ENCODE results near the gene TTC38.

TTC38 gene

DNA sequence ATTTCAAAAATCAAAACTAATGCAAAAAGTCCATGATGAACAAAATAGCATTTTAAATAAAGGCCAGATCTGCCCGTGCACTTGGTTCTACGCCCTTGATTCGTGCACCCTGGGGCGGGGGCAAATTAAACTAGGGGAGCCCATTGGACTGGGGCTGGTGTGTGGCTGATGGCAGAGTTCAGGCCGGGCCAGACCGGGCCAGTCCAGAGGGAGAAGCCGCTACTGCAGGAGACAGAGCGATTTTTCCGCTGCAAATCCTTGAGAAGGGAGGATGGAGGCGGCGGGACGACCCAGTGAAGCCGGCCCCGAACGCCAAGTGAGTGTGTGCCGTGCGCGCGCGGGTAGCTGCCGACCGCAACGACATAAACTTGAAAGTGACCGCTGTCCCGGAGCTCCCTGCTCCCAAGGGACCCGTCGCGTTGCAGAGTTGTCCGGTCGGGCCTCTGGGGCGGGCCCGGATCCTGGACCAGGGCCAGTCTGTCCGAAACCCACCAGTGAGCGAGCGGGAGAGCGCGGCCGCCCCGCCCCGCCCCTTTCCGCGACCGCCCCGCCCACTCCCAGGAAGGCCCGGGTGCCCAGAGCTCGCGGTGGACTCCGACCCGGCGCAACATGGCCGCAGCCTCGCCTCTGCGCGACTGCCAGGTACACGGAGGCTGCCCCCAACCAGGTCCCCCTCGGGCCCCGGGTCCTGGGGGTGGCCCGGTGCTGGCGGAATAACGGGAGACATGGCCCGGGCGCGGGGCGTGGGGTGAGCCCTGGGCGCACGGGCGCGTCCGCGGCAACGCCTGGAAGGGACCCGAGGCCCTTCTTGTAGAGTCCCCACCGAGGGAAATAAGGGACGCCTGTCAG, at the start of gene TTC38:
Gene TTC38 (plus strand): TSS at position 578 of the 849 bp plus-strand sequence. CDS start 32 bp downstream, at position 610.
- in situ Hi-C loops (cut with MboI; ENCODE audit: low sequenced_read_pairs), result no loop called here

DNA sequence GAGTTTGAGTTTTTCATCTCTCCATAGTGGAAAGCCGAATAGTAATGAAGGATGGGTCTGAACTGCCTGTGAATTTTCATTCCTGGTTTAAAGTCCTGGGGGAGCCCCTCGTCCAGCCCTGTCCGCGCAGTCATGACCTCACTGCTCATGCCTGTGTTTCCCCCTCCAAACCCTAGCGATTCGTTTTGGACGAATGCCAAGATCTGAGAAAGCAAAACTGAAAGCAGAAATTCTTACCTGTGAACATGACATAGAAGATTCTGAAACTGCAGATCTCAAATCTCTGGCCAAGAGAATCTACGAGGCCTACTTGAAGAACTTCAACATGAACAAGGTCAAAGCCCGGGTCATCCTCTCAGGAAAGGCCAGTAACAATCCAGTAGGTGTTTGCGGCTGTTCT, 48.2 kb upstream of the TTC38 start:
- in situ Hi-C loops (cut with MboI; ENCODE audit: low sequenced_read_pairs), result no loop called here

DNA sequence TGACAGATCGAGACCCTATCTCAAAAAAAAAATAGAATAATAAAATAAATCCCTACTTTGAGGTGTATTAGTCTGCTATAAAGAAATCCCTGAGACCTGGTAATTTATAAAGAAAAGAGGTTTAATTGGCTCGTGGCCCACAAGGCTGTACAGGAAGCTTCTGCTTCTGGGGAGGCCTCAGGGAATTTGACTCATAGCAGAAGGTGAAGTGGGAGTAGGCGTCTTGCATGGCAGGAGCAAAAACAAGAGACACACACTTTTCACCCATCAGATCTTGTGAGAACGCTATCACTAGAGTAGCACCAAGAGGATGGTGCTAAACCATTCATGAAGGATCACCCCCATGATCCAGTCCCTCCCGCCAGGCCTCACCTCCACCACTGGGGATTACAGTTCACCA, 46.9 kb upstream of the TTC38 start:
- in situ Hi-C loops (cut with MboI; ENCODE audit: low sequenced_read_pairs), result no loop called here

DNA sequence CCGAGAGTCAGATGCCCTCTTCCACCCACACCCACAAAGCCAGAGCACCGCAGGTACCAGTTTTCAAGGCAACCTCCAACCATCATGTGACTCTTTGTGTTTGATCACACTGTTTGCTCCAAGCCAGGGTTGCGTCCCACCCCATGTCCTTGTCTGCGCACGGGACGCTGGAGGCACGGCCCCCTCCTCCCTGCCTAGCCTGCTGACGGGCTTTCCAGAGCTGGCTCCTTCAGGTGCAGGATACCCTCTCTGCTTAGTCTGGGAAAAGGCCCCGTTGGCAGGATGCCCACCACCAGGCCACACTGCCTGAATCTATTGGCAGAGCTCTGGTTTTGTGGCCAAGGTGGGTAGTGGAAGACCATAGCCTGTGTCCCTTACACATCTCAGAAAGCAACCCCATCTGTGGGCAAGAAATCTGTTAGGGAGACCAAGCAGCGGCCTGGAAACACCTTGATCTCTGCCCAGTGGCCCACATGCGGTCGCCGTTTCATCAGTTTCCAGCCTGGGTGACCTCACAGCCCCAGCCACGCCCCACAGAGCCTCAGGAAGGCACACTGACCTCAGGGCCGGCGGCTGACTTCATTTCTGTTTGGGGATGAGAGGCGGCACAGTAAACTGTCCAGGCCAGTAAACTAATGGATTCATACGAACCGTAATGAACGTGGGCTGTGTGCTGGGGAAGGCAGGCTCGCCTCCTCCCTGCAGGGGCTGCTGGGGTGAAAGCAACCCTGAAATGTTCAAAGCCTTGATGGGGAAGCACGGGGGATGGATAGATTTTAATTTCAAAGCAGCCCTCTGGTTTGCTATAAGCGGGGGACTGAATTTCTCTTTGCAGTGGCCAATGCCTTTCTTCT, 43.5 kb upstream of the TTC38 start:
- in situ Hi-C loops (cut with MboI; ENCODE audit: low sequenced_read_pairs), result no loop called here

DNA sequence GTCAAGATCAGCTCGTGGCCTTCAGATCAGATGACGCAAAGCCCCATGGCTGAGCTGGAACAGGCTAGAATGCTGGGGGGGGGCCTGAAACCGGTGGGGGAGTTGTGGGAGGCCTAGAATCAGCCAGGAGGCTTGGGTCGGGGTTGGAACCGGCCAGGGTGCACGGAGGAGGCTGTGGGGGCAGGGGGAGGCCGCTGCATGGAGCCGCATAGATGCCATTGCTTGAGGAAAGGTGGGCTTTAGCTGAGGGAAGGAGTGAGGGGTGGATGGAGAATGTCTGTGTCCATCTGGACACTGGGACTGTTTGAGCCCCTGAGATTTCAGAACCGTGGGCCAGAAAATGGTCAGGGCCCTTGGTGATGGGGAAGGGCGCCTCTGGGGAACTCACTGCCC, 42.9 kb upstream of the TTC38 start:
- in situ Hi-C loops (cut with MboI; ENCODE audit: low sequenced_read_pairs), result no loop called here

DNA sequence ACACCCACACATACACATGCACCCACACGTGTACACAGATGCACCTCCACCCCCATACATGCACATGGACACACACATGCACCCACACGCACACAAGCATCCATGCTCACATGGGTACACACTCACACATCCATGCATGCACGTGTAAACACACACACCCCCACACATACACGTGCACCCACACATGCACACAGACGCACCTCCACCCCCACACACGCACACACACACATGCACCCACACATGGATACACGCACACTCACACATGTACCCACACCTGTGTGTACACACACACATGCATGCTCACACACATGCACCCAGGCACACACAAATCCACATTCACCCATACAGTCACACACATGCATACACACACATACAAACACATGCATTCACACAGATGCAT, 42.2 kb upstream of the TTC38 start:
- in situ Hi-C loops (cut with MboI; ENCODE audit: low sequenced_read_pairs), result no loop called here

DNA sequence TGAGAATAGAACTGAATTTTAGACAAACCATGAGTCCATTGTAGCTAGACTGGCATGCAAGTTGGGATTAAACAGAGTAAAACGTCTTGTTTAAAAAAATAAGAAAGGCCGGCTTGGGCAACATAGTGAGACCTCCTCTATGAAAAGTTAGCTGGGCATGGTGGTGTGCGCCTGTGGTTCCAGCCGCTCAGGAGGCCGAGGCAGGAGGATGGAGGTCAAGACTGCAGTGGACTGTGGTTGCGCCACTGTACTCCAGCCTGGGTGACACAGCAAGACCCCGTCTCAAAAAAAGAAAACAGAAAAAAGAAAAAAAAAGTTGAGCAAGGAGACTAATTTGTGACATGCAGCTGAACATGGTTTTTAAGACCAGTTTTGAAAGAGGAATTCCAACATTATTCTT, 41.2 kb upstream of the TTC38 start:
- in situ Hi-C loops (cut with MboI; ENCODE audit: low sequenced_read_pairs), result no loop called here

DNA sequence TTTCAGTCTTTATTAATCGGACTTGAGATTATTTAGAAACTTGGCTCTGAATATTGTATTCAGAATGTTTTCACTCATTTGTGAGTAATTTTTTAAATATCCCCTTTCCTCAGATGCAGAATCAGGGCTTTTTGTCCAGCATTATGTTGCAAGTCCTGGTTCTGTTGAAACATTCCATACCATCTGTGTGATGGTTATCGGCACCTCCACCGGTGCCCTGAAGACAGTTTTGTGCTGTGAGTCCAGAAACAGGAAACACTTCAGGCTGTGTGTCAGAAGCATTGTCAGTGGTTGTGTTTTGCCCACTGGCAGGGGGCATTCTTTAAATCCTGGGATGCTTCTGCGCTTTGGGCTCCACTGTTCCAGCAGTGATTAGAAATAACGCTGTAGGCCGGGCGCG, 38.1 kb upstream of the TTC38 start:
- in situ Hi-C loops (cut with MboI; ENCODE audit: low sequenced_read_pairs), result no loop called here

DNA sequence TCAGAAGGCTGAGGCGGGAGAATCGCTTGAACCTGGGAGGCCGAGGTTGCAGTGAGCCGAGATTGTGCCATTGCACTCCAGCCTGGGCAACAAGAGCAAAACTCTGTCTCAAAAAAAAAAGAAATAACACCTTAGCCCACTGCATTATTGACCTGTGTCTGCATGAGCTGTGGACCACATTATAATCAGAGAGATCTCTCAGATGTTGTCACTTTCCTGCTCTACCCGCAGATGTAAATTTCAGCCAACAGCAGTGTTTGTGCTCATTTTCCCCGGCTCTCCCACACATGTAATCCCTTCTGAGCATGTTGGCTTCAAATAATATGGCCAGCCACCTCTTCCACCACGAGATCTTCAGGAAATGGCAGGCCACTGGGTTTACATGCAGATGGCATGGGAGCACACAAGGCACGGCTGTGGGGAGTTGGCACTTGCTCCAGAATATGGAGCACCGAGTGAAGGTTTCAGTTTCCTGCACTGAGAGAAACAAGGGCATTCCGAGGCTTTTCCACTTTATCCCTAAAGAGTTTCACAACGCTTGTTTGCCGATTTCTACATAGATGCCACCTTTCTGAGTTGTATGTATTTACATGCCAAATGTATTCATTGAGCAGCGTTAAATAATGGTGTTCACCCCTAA, 37.4 kb upstream of the TTC38 start:
- in situ Hi-C loops (cut with MboI; ENCODE audit: low sequenced_read_pairs), result no loop called here

DNA sequence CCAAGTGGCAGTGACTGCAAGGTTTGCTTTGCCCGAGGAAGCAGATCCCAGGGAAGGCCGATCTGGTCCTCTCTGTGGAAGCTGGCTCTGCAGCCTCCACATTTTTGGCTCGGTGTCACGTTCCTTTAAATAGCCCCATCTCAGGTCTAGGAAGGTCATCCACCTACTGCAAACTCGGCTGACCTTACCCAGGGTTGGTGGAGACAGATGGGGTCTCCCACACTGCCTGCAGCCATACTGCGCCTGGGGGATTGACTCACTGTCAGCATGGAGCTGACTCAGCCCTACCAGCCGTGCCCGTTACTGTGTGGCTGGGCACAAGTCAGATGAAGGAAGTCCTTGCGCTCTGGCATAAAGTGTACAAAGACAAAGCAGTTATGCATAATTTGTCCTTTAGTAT, 34.6 kb upstream of the TTC38 start:
- in situ Hi-C loops (cut with MboI; ENCODE audit: low sequenced_read_pairs), result no loop called here

DNA sequence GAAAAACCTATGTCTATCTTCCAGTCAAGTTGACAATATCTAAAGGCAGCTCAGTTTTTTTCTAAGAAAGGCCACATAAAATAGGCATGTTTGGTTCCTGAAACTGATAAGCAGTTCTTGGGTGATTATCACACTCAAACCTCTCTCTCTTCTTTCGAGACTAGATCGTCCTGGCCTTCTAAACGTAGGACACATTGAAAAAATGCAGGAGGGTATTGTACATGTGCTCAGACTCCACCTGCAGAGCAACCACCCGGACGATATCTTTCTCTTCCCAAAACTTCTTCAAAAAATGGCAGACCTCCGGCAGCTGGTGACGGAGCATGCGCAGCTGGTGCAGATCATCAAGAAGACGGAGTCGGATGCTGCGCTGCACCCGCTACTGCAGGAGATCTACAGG, 32.8 kb upstream of the TTC38 start:
- in situ Hi-C loops (cut with MboI; ENCODE audit: low sequenced_read_pairs), result no loop called here

DNA sequence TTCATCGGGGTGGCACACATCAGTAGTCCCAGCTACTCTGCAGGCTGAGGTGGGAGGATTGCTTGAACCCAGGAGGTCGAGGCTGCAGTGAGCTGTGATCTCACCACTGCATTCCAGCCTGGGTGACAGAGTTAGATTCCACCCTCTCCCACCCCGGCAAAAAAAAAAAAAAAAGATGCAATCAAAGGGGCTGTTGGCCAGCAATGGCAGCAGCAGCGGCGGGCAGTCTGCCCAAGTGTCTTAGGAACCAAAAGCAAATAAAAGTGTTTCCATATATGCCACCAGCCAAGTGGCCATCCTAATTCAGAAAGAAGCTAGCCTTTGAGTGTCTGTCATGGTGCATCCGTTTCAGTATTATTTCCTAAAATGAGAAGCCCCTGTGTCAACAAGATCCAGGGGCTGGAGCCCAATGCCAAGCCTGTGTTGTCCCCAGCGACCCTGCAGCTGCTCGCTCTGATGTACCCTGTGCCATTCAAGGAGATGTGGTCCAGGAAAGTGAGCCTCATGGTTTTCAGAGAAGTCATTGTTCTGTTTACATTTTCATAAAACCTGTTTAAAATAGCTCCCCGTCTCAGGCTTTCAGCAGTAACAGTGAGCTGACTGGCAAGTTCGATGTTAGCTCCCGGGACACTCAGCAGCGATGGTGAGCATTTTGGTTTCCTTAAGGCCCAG, 30.2 kb upstream of the TTC38 start:
- in situ Hi-C loops (cut with MboI; ENCODE audit: low sequenced_read_pairs), result no loop called here

DNA sequence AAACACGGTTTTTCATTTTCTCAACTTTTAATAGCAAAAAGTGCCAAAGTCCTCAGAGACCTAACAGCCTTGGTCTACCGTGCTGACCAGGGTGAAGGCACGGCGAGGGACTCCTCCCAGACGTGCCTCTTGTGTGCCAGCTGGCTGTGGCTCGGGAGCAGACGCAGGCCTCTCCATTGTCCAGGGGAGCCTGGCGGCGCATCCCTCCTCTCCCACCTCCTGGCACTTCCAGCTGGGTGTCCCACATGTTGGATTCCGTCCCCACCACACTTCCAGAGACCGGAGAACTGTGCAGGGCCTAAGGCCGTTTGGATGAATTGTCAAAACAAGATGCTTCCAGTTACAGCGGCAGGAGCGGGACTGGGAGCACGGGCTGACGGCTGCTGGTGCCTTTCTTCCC, 29.3 kb upstream of the TTC38 start:
- in situ Hi-C loops (cut with MboI; ENCODE audit: low sequenced_read_pairs), result no loop called here

DNA sequence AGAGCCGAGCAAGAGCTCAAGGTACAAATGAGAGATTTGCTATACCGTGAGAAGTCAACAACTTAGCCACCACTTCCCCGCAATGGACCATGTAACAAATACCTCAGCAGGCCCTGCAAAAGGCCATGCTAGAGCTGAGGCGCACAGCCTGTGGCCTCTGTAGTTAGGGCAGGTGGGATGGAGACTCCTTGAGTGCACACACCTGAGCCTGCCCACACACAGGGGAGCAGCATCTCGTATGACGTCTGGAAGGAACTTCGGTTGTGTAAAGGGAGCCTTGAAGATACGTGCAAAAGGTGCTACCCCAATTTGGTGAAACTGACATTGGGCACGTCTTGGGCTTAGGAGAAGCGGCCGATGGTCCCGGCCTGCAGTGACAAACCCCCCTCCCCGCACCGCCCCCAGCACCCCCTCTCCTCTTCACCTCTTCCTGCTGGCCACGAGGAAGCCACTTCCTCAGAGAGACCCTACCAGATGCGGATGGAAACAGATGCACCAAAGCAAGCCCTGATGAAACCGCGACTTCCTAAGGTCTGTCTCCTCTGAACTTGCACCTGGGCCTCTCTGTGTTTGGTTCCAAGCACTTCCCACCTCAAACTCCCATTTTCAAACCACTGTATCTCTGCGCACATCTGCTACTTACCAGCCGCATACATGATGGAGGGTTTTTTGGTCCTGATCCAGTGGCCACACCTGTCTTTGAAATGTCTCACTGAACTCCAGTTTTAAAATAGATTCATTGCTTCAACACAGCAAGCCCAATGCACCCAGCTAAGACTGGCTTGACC, 28.4 kb upstream of the TTC38 start:
- in situ Hi-C loops (cut with MboI; ENCODE audit: low sequenced_read_pairs), result no loop called here

DNA sequence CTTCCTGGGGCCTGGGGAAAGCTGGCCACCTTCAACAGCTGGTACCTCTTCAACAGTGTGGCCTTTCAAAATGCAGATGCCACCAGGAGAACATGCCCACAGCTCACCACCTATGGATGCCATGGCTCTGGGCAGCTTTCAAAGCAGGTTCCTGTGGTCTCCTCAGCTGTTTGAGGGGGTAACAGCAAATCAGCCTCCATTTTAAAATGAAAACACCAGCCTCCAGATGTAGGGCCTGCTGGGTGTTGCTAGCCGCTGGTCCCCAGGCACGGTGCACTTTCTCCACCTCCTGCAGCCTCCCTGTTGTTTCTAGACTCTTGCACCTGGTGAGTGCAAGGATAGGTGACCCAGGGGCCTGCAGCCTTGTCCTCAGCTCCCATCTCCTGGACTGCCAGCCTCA, 27.7 kb upstream of the TTC38 start:
- in situ Hi-C loops (cut with MboI; ENCODE audit: low sequenced_read_pairs), result no loop called here

DNA sequence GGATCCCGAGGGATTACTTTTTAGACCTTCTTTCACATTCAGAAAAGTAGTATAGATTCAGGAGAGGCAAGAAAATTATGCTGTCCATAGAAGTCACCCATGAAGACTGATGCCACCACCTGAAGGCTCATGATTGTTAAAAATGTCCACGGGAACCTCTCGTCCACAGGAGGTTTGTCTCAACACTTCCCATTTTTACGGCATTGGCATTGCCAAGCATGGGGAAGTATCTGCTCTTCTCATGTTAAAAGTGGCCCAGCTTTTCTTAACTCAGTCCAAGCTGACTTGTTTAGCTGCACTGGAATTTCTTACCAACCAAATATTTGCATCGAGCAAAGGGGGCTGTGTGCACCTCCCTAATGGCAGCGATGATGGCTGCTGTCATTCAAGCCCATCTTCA, 27.3 kb upstream of the TTC38 start:
- in situ Hi-C loops (cut with MboI; ENCODE audit: low sequenced_read_pairs), result no loop called here

DNA sequence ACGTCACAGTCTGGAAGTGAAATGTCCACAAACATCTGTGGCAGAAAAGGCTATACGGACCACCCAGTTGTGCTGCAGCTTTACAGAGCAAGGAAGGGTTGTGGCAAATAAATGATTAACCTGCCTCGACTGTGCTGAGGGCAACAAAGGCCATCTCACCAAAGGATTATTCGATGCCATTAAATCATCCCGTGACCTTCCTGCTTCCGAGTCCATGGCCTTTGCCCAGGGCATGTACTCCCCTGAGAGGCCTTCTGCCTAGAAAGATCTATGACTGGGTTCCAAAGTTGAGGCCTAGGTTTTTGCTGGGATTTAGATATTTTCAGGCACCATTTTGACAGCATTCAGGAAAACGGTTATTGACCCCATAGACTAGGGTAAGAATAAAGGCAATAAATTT, 26.9 kb upstream of the TTC38 start:
- in situ Hi-C loops (cut with MboI; ENCODE audit: low sequenced_read_pairs), result no loop called here

DNA sequence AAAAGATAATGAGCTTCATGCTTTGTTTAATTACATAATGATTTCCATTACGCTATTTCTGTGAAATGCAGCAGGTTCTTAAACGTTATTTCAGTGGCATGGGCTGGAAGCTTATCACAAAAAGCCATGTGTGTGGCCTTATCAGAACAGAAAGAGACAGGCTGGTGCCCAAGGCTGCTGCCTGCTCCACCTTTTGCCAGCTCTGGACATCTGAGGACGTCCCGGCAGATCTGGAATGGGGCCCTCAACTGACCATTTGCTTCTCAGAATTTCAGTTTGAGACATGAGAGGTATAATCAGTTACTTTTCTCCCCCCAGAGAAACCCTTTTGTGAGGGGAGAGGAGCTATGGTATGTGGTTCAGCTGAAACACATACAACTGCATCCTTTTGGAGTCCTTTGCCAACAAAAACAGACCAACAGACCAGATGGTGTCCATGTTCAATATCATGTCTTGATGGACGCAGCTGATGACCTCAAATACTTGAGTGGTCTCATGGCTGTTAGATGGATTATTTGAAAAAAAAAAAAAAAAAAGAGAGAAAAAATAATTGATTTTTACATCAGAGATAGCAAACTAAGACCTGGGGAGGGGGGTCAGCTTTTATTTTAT, 26.3 kb upstream of the TTC38 start:
- in situ Hi-C loops (cut with MboI; ENCODE audit: low sequenced_read_pairs), result no loop called here

DNA sequence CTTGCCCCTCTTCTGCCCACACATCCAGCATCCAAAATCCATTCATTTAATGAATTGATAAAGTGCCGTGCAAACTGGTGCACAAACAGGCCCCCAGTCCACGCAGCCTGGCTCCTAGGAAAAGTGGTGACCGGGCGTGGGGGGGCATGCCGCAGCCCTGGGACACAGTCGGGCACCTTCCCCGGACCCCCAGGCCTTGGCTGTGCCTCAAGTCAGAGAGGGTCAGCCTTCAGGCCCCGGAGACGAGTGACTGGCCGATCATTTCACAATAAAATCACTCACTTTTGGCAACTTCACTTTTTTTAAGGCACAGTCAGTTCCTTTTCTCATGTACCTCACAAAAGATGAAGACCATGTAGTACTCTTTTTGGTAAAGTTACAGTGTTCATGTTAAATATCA, 25.7 kb upstream of the TTC38 start:
- in situ Hi-C loops (cut with MboI; ENCODE audit: low sequenced_read_pairs), result no loop called here

DNA sequence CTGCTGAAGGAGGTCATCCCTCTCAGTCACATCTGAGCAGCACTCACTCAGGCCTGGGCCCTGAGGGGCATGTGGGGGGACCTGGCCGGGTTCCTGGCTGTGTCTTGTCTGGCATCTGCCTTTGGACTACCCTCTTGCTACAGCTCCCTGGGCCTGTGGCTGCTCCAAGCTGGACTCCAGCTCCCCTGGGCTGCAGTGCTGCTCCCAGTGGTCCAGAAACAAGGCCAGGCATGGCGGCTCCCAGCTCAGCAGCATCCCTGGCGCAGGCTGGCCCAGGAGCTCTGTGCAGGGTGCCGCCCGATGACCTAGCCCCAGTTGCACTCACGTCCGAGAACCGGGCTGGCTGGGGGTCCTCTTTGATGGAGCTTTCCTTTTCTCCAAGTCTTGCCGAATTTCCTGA, 23.0 kb upstream of the TTC38 start:
- in situ Hi-C loops (cut with MboI; ENCODE audit: low sequenced_read_pairs), result no loop called here
